GM12875 (cell line): ENCODE data around the gene COIL.

Experiments
- H3K4me3 ChIP-seq: one replicate; pipeline ENCODE4 v1.5.1; 2011; ENCODE audit warnings: low read depth, low read length, control low read depth
- CTCF ChIP-seq: IDR thresholded peaks from 2 replicates; pipeline ENCODE4 v1.5.1; 2011; ENCODE audit warnings: low read depth, mild to moderate bottlenecking, control low read depth, inconsistent platforms, low read length, moderate library complexity, borderline replicate concordance; ENCODE audit not compliant: insufficient read depth

COIL gene

GRCh38 chr17:56913353-56913866 is 47.4 kb downstream of the COIL start:
- no peak for TF ChIP-seq CTCF

GRCh38 chr17:56913000-56913311 is 47.9 kb downstream of the COIL start:
- TF ChIP-seq CTCF, result no peak
- peak overlapping the region; percentile 93 for H3K4me3 ChIP-seq

More at GRCh38 chr17:56913353-56913866, 47.4 kb downstream of the COIL start:
- H3K4me3 ChIP-seq, result peak overlapping the region; percentile 93

GRCh38 chr17:56912105-56912999 is 48.5 kb downstream of the COIL start:
- no peak for TF ChIP-seq CTCF
- H3K4me3 ChIP-seq, result peak overlapping the region; percentile 93

GRCh38 chr17:56910509-56911235 is 50.2 kb downstream of the COIL start:
- H3K4me3 ChIP-seq, result peak overlapping the region; percentile 21
- TF ChIP-seq CTCF, result no peak

- no peak overlapping the region for H3K4me3 ChIP-seq
- no peak for TF ChIP-seq CTCF
Observed at GRCh38 chr17:56909742-56910508, 50.9 kb downstream of the COIL start.

- no peak overlapping the region for H3K4me3 ChIP-seq
- no peak for TF ChIP-seq CTCF
Observed at GRCh38 chr17:56908001-56908542, 52.8 kb downstream of the COIL start.
